CD4-positive, alpha-beta T cell (primary cell): ENCODE data around the gene SMURF2. TPM values are rescaled to one million over a fixed set of nuclear protein-coding genes. Genes with fewer than 3 reads are reported as not detected.

Experiments
- ATAC-seq: fragments of 200-7000 bp; cut with Tn5 transposase; one replicate; pipeline ENCODE4 v1.10.0; 2022; ENCODE audit warnings: mild to moderate bottlenecking; ENCODE audit not compliant: poor library complexity
- CTCF ChIA-PET: fragments of 350-600 bp; sonication (Branson Sonifier 250); formaldehyde crosslinking; loops from one replicate; lab custom pipeline; 2021; ENCODE audit warnings: antibody characterized with exemption, inconsistent platforms; lab: Charles Lee
- POLR2A ChIA-PET: fragments of 350-600 bp; sonication (Branson Sonifier 250); formaldehyde crosslinking; loops from one replicate; lab custom pipeline; 2021; ENCODE audit warnings: antibody characterized with exemption, inconsistent platforms; lab: Charles Lee
- DNase-seq, 14 experiments: peaks; one replicate each; pipeline ENCODE4 v3.0.0-alpha.2; 2013 to 2020; ENCODE audit warnings: mixed read lengths in 2 of 14
- H3K27ac ChIP-seq, 2 donors: one replicate each; pipeline versions ENCODE4 v1.5.1 to v1.7.0; 2013; ENCODE audit warnings: low read length in 2 of 2, low read depth in 1 of 2, mild to moderate bottlenecking in 1 of 2
- H3K27me3 ChIP-seq, 2 experiments: 1 replicate in 1 of 2; 2 replicates in 1 of 2; pipeline versions ENCODE4 v1.6.1 to v1.7.0; 2013; ENCODE audit warnings: low read length in 2 of 2, control low read depth in 1 of 2, mild to moderate bottlenecking in 1 of 2, moderate library complexity in 1 of 2; ENCODE audit not compliant: insufficient read depth in 2 of 2, control insufficient read depth in 1 of 2
- H3K36me3 ChIP-seq: one replicate; pipeline ENCODE4 v1.6.1; 2013; ENCODE audit warnings: low read length, control low read depth; ENCODE audit not compliant: insufficient read depth
- H3K4me1 ChIP-seq: one replicate; pipeline ENCODE4 v1.6.1; 2013; ENCODE audit warnings: low read length, control low read depth; ENCODE audit not compliant: insufficient read depth
- H3K4me3 ChIP-seq: one replicate; pipeline ENCODE4 v1.5.1; 2013; ENCODE audit warnings: mild to moderate bottlenecking, low read length, moderate library complexity
- H3K9me3 ChIP-seq, 2 experiments: 1 replicate in 1 of 2; 2 replicates in 1 of 2; pipeline versions ENCODE4 v1.6.1 to v1.7.0; 2013; ENCODE audit warnings: low read length in 2 of 2, mild to moderate bottlenecking in 2 of 2, control low read depth in 1 of 2, moderate library complexity in 1 of 2; ENCODE audit not compliant: control insufficient read depth in 1 of 2, insufficient read depth in 1 of 2
- H3K27ac Mint-ChIP-seq: one replicate; pipeline ENCODE4 v1.8.0; 2020; ENCODE audit warnings: mixed read lengths
- H3K27me3 Mint-ChIP-seq: one replicate; pipeline ENCODE4 v1.8.0; 2021; ENCODE audit warnings: mixed read lengths
- H3K36me3 Mint-ChIP-seq: one replicate; pipeline ENCODE4 v1.8.0; 2021; ENCODE audit warnings: low read depth, mixed read lengths
- H3K4me1 Mint-ChIP-seq: one replicate; pipeline ENCODE4 v1.8.0; 2021; ENCODE audit warnings: low read depth, mixed read lengths
- H3K4me3 Mint-ChIP-seq: one replicate; pipeline ENCODE4 v1.8.0; 2020; ENCODE audit warnings: mild to moderate bottlenecking, mixed read lengths
- H3K9me3 Mint-ChIP-seq: one replicate; pipeline ENCODE4 v1.8.0; 2020; ENCODE audit warnings: mixed read lengths
- intact Hi-C, 2 experiments: fragments of 100-400 bp; cut with DNase I in 1 of 2; cut with micrococcal nuclease in 1 of 2; formaldehyde crosslinking; loops; one replicate each; pipeline versions ENCODE4 v1.15.1 to v1.9.0; 2023 to 2025; cut with DNase I, micrococcal nuclease
- total RNA-seq, 174 experiments: library from RNA in 2 of 174; stranded (reverse) in 2 of 174; gene quantifications; one replicate each; pipeline ENCODE4 v1.2.3 and lab custom pipeline; 2021 to 2026
- TF ChIP-seq, protein P1 (sequence below): fragments of 200-600 bp; IDR thresholded peaks from one replicate; pipeline ENCODE4 v1.8.0; 2022; ENCODE audit warnings: antibody characterized with exemption, mild to moderate bottlenecking

Gene SMURF2
- total RNA-seq, 2 experiments from 2014 or later = 28.0 to 29.7 TPM

- H3K4me3 ChIP-seq = no peak overlapping the region
- H3K4me1 Mint-ChIP-seq = peaks cover 59% of the 10 kb centered on the region
- H3K27ac Mint-ChIP-seq = no peak overlapping the region
- ATAC-seq (no peak), DNase-seq (no peak)
- TF ChIP-seq, protein P1, sequence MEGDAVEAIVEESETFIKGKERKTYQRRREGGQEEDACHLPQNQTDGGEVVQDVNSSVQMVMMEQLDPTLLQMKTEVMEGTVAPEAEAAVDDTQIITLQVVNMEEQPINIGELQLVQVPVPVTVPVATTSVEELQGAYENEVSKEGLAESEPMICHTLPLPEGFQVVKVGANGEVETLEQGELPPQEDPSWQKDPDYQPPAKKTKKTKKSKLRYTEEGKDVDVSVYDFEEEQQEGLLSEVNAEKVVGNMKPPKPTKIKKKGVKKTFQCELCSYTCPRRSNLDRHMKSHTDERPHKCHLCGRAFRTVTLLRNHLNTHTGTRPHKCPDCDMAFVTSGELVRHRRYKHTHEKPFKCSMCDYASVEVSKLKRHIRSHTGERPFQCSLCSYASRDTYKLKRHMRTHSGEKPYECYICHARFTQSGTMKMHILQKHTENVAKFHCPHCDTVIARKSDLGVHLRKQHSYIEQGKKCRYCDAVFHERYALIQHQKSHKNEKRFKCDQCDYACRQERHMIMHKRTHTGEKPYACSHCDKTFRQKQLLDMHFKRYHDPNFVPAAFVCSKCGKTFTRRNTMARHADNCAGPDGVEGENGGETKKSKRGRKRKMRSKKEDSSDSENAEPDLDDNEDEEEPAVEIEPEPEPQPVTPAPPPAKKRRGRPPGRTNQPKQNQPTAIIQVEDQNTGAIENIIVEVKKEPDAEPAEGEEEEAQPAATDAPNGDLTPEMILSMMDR = no peak
- ChIA-PET CTCF (interaction anchor here (0.7 to 2.0 kb wide), 5 partner anchors 12 to 155 kb away, joined by 3 to 4 read pairs (median 3); no protein-coding TSS in a partner anchor), POLR2A (interaction anchor here (2.4 kb wide), 1 partner anchor 142 kb away, joined by 15 read pairs; the partner anchor contains the start of genes CEP95 and DDX5)
- no peak overlapping the region for H3K4me3 Mint-ChIP-seq
- H3K36me3 Mint-ChIP-seq = peaks cover 25% of the 10 kb centered on the region
- no peaks in the 10 kb centered on the region for H3K9me3 ChIP-seq
- H3K27me3 ChIP-seq = no peaks in the 10 kb centered on the region
- H3K27me3 Mint-ChIP-seq = no peaks in the 10 kb centered on the region
- H3K36me3 ChIP-seq = peaks cover 12% of the 10 kb centered on the region
- peaks cover 3% of the 10 kb centered on the region for H3K4me1 ChIP-seq
- intact Hi-C loops = loop anchor here (2.0 to 10.0 kb wide), 6 partner anchors 46 to 326 kb away; partner anchors contain the start of genes CEP95 (in 1 of the 2) and DDX5 (in 1 of the 2)
- H3K27ac ChIP-seq = no peak overlapping the region
- no peaks in the 10 kb centered on the region for H3K9me3 Mint-ChIP-seq
These were observed 13.9 kb downstream of the SMURF2 start for GRCh38 chr17:64648234-64648633.

DNA sequence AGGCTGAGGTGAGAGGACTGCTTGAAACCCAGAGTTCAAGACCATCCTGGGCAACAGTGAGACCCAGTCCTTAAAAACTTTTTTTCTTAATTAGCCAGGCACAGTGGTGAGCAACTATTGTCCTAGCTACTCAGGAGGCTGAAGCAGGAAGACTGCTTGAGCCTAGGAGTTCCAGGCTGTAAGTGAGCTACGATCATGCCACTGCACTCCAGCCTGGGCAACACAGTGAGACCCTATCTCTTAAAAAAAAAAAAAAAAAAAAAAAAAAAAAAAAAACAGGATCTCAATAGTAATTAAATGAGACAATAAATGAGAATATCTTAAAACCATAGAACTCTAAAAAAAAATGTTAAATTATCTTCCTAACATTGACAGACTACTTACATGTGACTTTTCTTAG lies 14.3 kb downstream of the SMURF2 start:
- POLR2A ChIA-PET = interaction anchor here (0.7 kb wide), 1 partner anchor 60 kb away, joined by 3 read pairs; no protein-coding TSS in a partner anchor
- Mint-ChIP-seq H3K36me3 (peaks cover 29% of the 10 kb centered on the region), H3K4me1 (peaks cover 55% of the 10 kb centered on the region), H3K9me3 (no peaks in the 10 kb centered on the region), H3K27me3 (no peaks in the 10 kb centered on the region), H3K27ac (no peak overlapping the region), H3K4me3 (no peak overlapping the region)
- CTCF ChIA-PET = interaction anchor here (1.2 to 2.0 kb wide), 3 partner anchors 38 to 131 kb away, joined by 3 to 4 read pairs (median 3); no protein-coding TSS in a partner anchor
- ATAC-seq = no peak
- Histone ChIP-seq H3K4me1 (peaks cover 3% of the 10 kb centered on the region), H3K27ac (no peak overlapping the region), H3K9me3 (no peaks in the 10 kb centered on the region), H3K36me3 (peaks cover 16% of the 10 kb centered on the region), H3K4me3 (no peak overlapping the region), H3K27me3 (no peaks in the 10 kb centered on the region)
- intact Hi-C loops = loop anchor here (2.0 to 10.0 kb wide), 6 partner anchors 46 to 326 kb away; partner anchors contain the start of genes CEP95 (in 1 of the 2) and DDX5 (in 1 of the 2)
- TF ChIP-seq, protein P1 = no peak
- no peak for DNase-seq

DNA sequence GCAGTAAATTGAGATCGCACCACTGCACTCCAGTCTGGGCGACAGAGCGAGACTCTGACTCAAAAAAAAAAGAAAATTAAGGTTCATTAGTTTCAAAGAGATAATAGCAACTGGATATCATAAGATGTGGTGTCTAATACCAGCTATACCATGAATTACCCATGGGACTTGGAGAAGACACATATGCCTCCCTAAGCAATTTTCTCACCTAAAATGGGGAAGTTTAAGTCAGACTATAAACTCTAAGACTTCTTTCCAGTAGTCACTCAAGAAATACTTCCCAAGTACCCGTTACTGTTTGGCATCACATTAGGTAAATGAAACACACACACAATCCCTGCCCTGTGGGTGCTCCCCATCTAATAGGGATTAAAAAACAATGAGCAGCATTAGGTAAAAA lies 22.6 kb downstream of the SMURF2 start:
- H3K9me3 ChIP-seq = no peaks in the 10 kb centered on the region
- H3K27me3 Mint-ChIP-seq = no peaks in the 10 kb centered on the region
- ATAC-seq (no peak), DNase-seq (no peak)
- no peak overlapping the region for H3K27ac ChIP-seq
- peaks cover 19% of the 10 kb centered on the region for H3K4me1 ChIP-seq
- H3K27me3 ChIP-seq = no peaks in the 10 kb centered on the region
- peaks cover 14% of the 10 kb centered on the region for H3K36me3 ChIP-seq
- H3K9me3 Mint-ChIP-seq = no peaks in the 10 kb centered on the region
- H3K27ac Mint-ChIP-seq = no peak overlapping the region
- H3K36me3 Mint-ChIP-seq = peaks cover 58% of the 10 kb centered on the region
- POLR2A ChIA-PET = interaction anchor here (0.8 kb wide), 1 partner anchor 22 kb away, joined by 3 read pairs; no protein-coding TSS in a partner anchor
- H3K4me1 Mint-ChIP-seq = peaks cover 47% of the 10 kb centered on the region
- H3K4me3 ChIP-seq = no peak overlapping the region
- TF ChIP-seq, protein P1 = no peak
- intact Hi-C loops = loop anchor here in 1 of 2 experiments (5.0 kb wide), 1 partner anchor 42 kb away; no protein-coding TSS in a partner anchor
- H3K4me3 Mint-ChIP-seq = no peak overlapping the region
- CTCF ChIA-PET = no interaction called here
